Mesothelial cell of epicardium (in vitro differentiated cells): Measurements from ENCODE around the gene INPP5B. TPM values are rescaled to one million over a fixed set of nuclear protein-coding genes. Genes with fewer than 3 reads are reported as not detected.

Experiments used
- DNase-seq, 2 experiments: peaks; one replicate each; pipeline ENCODE4 v3.0.0; 2021; ENCODE audit warnings: low spot score in 2 of 2; ENCODE audit not compliant: unreplicated experiment in 2 of 2
- H3K27ac Mint-ChIP-seq: 2 replicates; pipeline ENCODE4 v1.8.0; 2021; ENCODE audit warnings: mixed read lengths
- H3K27me3 Mint-ChIP-seq: 2 replicates; pipeline ENCODE4 v1.8.0; 2021; ENCODE audit warnings: low read depth, mixed read lengths
- H3K36me3 Mint-ChIP-seq: 2 replicates; pipeline ENCODE4 v1.8.0; 2021; ENCODE audit warnings: mixed read lengths
- H3K4me1 Mint-ChIP-seq: 2 replicates; pipeline ENCODE4 v1.8.0; 2021; ENCODE audit warnings: mixed read lengths
- H3K4me3 Mint-ChIP-seq: 2 replicates; pipeline ENCODE4 v1.8.0; 2021; ENCODE audit warnings: mild to moderate bottlenecking, moderate library complexity, mixed read lengths
- H3K9me3 Mint-ChIP-seq: 2 replicates; pipeline ENCODE4 v1.8.0; 2021; ENCODE audit warnings: mixed read lengths
- CTCF ChIP-seq: fragments of 200-600 bp; sonication (generic); IDR thresholded peaks from one replicate; pipeline ENCODE4 v1.5.0; 2021; ENCODE audit warnings: antibody characterized with exemption; ENCODE audit not compliant: unreplicated experiment
- total RNA-seq: library from RNA; stranded (reverse); gene quantifications from 3 replicates; pipeline ENCODE4 v1.2.1, GENCODE V29; 2021

Gene INPP5B
- total RNA-seq, 1 donor from 2014 or later: 21.5 TPM

GRCh38 chr1:37858931-37859506 is 87.8 kb downstream of the INPP5B start:
- Mint-ChIP-seq H3K4me1 (peaks cover 18% of the 10 kb centered on the region), H3K27ac (peak overlapping the region; percentile 97), H3K27me3 (no peaks in the 10 kb centered on the region), H3K36me3 (peaks cover 16% of the 10 kb centered on the region), H3K9me3 (no peaks in the 10 kb centered on the region), H3K4me3 (peak overlapping the region; percentile 93)
- no peak for TF ChIP-seq CTCF
- DNase-seq: no peak

GRCh38 chr1:37854406-37854805 is 92.4 kb downstream of the INPP5B start:
- Mint-ChIP-seq H3K27me3 (no peaks in the 10 kb centered on the region), H3K36me3 (peaks cover 11% of the 10 kb centered on the region), H3K9me3 (no peaks in the 10 kb centered on the region), H3K27ac (no peak overlapping the region), H3K4me1 (peaks cover 14% of the 10 kb centered on the region), H3K4me3 (no peak overlapping the region)
- no peak for DNase-seq
- TF ChIP-seq CTCF: no peak

GRCh38 chr1:37853157-37853556 is 93.7 kb downstream of the INPP5B start:
- no peak overlapping the region for H3K27ac Mint-ChIP-seq

GRCh38 chr1:37851782-37852210 is 95.1 kb downstream of the INPP5B start:
- DNase-seq: no peak
- H3K27ac Mint-ChIP-seq: no peak overlapping the region
- peaks cover 8% of the 10 kb centered on the region for H3K36me3 Mint-ChIP-seq
- no peaks in the 10 kb centered on the region for H3K9me3 Mint-ChIP-seq
- TF ChIP-seq CTCF: no peak
- H3K4me1 Mint-ChIP-seq: peaks cover 4% of the 10 kb centered on the region
- H3K27me3 Mint-ChIP-seq: no peaks in the 10 kb centered on the region
- no peak overlapping the region for H3K4me3 Mint-ChIP-seq

More at GRCh38 chr1:37853157-37853556, 93.7 kb downstream of the INPP5B start:
- no peak overlapping the region for H3K4me3 Mint-ChIP-seq
- peaks cover 11% of the 10 kb centered on the region for H3K36me3 Mint-ChIP-seq
- TF ChIP-seq CTCF: no peak
- H3K27me3 Mint-ChIP-seq: no peaks in the 10 kb centered on the region
- H3K4me1 Mint-ChIP-seq: peaks cover 6% of the 10 kb centered on the region
- DNase-seq: no peak
- H3K9me3 Mint-ChIP-seq: no peaks in the 10 kb centered on the region

GRCh38 chr1:37851262-37851661 is 95.6 kb downstream of the INPP5B start:
- TF ChIP-seq CTCF: no peak
- Mint-ChIP-seq H3K4me1 (peaks cover 4% of the 10 kb centered on the region), H3K36me3 (peaks cover 8% of the 10 kb centered on the region), H3K9me3 (no peaks in the 10 kb centered on the region), H3K27ac (no peak overlapping the region), H3K27me3 (no peaks in the 10 kb centered on the region), H3K4me3 (no peak overlapping the region)
- no peak for DNase-seq
